HL-60 (cell line): ENCODE measurements around the gene DACT3.

Source experiments
- DNase-seq, 2 experiments: peaks; one replicate each; pipeline ENCODE4 v3.0.0-alpha.2; 2010 to 2020; ENCODE audit warnings: low read depth in 1 of 2, low spot score in 1 of 2
- H3K27ac ChIP-seq: fragments of 250-450 bp; sonication (Bioruptor Pico); replicated peaks from 2 replicates; pipeline ENCODE4 v1.5.1; 2020; ENCODE audit warnings: mild to moderate bottlenecking, moderate library complexity
- H3K27me3 ChIP-seq: fragments of 250-450 bp; sonication (Bioruptor Pico); 2 replicates; pipeline ENCODE4 v1.5.1; 2021; ENCODE audit warnings: mild to moderate bottlenecking, moderate library complexity; ENCODE audit not compliant: insufficient read depth, poor library complexity, severe bottlenecking
- H3K4me3 ChIP-seq: replicated peaks from 2 replicates; pipeline ENCODE4 v1.5.1; 2011; ENCODE audit warnings: mild to moderate bottlenecking, control low read depth, low read length; ENCODE audit not compliant: insufficient read depth
- CTCF ChIP-seq: IDR thresholded peaks from one replicate; pipeline ENCODE4 v1.5.1; 2011; ENCODE audit warnings: low read length, control low read depth, inconsistent platforms; ENCODE audit not compliant: insufficient read depth
- GABPA ChIP-seq: IDR thresholded peaks from 2 replicates; pipeline ENCODE4 v1.6.1; 2012; ENCODE audit warnings: low read depth
- POLR2AphosphoS5 ChIP-seq: IDR thresholded peaks from 2 replicates; pipeline ENCODE4 v1.6.1; 2012; ENCODE audit warnings: low read depth
- REST ChIP-seq: IDR thresholded peaks from 2 replicates; pipeline ENCODE4 v1.6.1; 2012; ENCODE audit warnings: low read depth; ENCODE audit not compliant: insufficient replicate concordance
- SPI1 ChIP-seq: IDR thresholded peaks from 2 replicates; pipeline ENCODE4 v1.6.1; 2012; ENCODE audit warnings: low read depth, mild to moderate bottlenecking, borderline replicate concordance

Gene DACT3

GRCh38 chr19:46606681-46607447 is 54.1 kb downstream of the DACT3 start:
- TF ChIP-seq GABPA = no peak
- TF ChIP-seq SPI1 = no peak
- Histone ChIP-seq H3K4me3 (no peak overlapping the region), H3K27me3 (no peaks in the 10 kb centered on the region), H3K27ac (no peak overlapping the region)
- DNase-seq = no peak

- TF ChIP-seq SPI1 (no peak), CTCF (no peak), POLR2AphosphoS5 (no peak), GABPA (no peak), REST (no peak)
- DNase-seq = no peak
- Histone ChIP-seq H3K27ac (no peak overlapping the region), H3K27me3 (no peaks in the 10 kb centered on the region), H3K4me3 (no peak overlapping the region)
Observed at GRCh38 chr19:46606019-46606418, 55.0 kb downstream of the DACT3 start.

GRCh38 chr19:46605356-46605821 is 55.6 kb downstream of the DACT3 start:
- H3K27me3 ChIP-seq = no peaks in the 10 kb centered on the region
- no peak overlapping the region for H3K27ac ChIP-seq
- no peak for TF ChIP-seq GABPA
- TF ChIP-seq SPI1 = no peak
- TF ChIP-seq REST = no peak
- TF ChIP-seq POLR2AphosphoS5 = no peak
- no peak for TF ChIP-seq CTCF
- no peak overlapping the region for H3K4me3 ChIP-seq
- no peak for DNase-seq

- Histone ChIP-seq H3K4me3 (no peak overlapping the region), H3K27me3 (no peaks in the 10 kb centered on the region), H3K27ac (no peak overlapping the region)
- TF ChIP-seq SPI1 = no peak
- no peak for TF ChIP-seq REST
- TF ChIP-seq GABPA = no peak
- TF ChIP-seq POLR2AphosphoS5 = no peak
- no peak for TF ChIP-seq CTCF
- no peak for DNase-seq
Observed at GRCh38 chr19:46604781-46605355, 56.1 kb downstream of the DACT3 start.
